ACHN (cell line): ENCODE measurements around the gene PARVA.

ENCODE experiments used
- DNase-seq: peaks from one replicate; pipeline ENCODE4 v3.0.0-alpha.2; 2015
- in situ Hi-C: cut with HindIII; loops from 2 replicates; pipeline ENCODE4 v1.10.0; 2017; ENCODE audit warnings: low sequenced_read_pairs, low pct_ligation_motif_present, low pct_unique_long_range_greater_than_20kb

Gene PARVA

GRCh38 chr11:12448131-12448939, 71.0 kb downstream of the PARVA start:
- in situ Hi-C loops, result no loop called here
- DNase-seq, result no peak

GRCh38 chr11:12449961-12450715, 72.8 kb downstream of the PARVA start:
- DNase-seq, result no peak
- in situ Hi-C loops, result no loop called here

- no peak for DNase-seq
- in situ Hi-C loops, result no loop called here
Measured at GRCh38 chr11:12451179-12451814, 73.9 kb downstream of the PARVA start.

GRCh38 chr11:12453243-12453642, 75.9 kb downstream of the PARVA start:
- in situ Hi-C loops, result no loop called here
- DNase-seq, result no peak

- no peak for DNase-seq
- in situ Hi-C loops, result no loop called here
Measured at GRCh38 chr11:12454782-12455181, 77.4 kb downstream of the PARVA start.

GRCh38 chr11:12455938-12456337, 78.6 kb downstream of the PARVA start:
- no peak for DNase-seq

GRCh38 chr11:12456651-12457579, 79.5 kb downstream of the PARVA start:
- no peak for DNase-seq
- in situ Hi-C loops, result no loop called here

More at GRCh38 chr11:12455938-12456337, 78.6 kb downstream of the PARVA start:
- in situ Hi-C loops, result no loop called here

- DNase-seq, result no peak
- in situ Hi-C loops, result no loop called here
Measured at GRCh38 chr11:12458042-12458441, 80.7 kb downstream of the PARVA start.

GRCh38 chr11:12459374-12459773, 82.0 kb downstream of the PARVA start:
- in situ Hi-C loops, result no loop called here
- no peak for DNase-seq

GRCh38 chr11:12459865-12460444, 82.6 kb downstream of the PARVA start:
- in situ Hi-C loops, result no loop called here
- no peak for DNase-seq

GRCh38 chr11:12460466-12460865, 83.1 kb downstream of the PARVA start:
- DNase-seq, result no peak
- in situ Hi-C loops, result no loop called here

GRCh38 chr11:12461516-12461915, 84.1 kb downstream of the PARVA start:
- DNase-seq, result no peak

GRCh38 chr11:12464303-12464702, 86.9 kb downstream of the PARVA start:
- in situ Hi-C loops, result no loop called here

More at GRCh38 chr11:12461516-12461915, 84.1 kb downstream of the PARVA start:
- in situ Hi-C loops, result no loop called here

GRCh38 chr11:12465332-12465731, 88.0 kb downstream of the PARVA start:
- no peak for DNase-seq
- in situ Hi-C loops, result no loop called here

More at GRCh38 chr11:12464303-12464702, 86.9 kb downstream of the PARVA start:
- DNase-seq, result no peak

- in situ Hi-C loops, result no loop called here
- DNase-seq, result no peak
Measured at GRCh38 chr11:12467610-12468009, 90.2 kb downstream of the PARVA start.

GRCh38 chr11:12469451-12469850, 92.1 kb downstream of the PARVA start:
- in situ Hi-C loops, result no loop called here
- no peak for DNase-seq

GRCh38 chr11:12470236-12470635, 92.9 kb downstream of the PARVA start:
- DNase-seq, result no peak
- in situ Hi-C loops, result no loop called here

- in situ Hi-C loops, result no loop called here
- DNase-seq, result no peak
Measured at GRCh38 chr11:12472401-12473005, 95.1 kb downstream of the PARVA start.
